Activated CD8-positive, alpha-beta T cell treated with anti-CD3 and anti-CD28 coated beads for 36 hours (primary cell): ENCODE measurements around the gene PDLIM3. TPM values are rescaled to one million over a fixed set of nuclear protein-coding genes. Genes with fewer than 3 reads are reported as not detected.
A peak's percentile ranks its signal among the peaks of the same experiment; 100 is the strongest.

Source experiments
- ATAC-seq: fragments of 200-7000 bp; cut with Tn5 transposase; one replicate; pipeline ENCODE4 v1.10.0; 2021; ENCODE audit warnings: mild to moderate bottlenecking, moderate library complexity
- CTCF ChIA-PET: fragments of 350-600 bp; sonication (Branson Sonifier 250); formaldehyde crosslinking; loops from one replicate; lab custom pipeline; 2021; ENCODE audit warnings: antibody characterized with exemption; lab: Charles Lee
- POLR2A ChIA-PET: fragments of 350-600 bp; sonication (Branson Sonifier 250); formaldehyde crosslinking; loops from one replicate; lab custom pipeline; 2021; ENCODE audit warnings: antibody characterized with exemption; lab: Charles Lee
- DNase-seq: peaks from one replicate; pipeline ENCODE4 v3.0.0-alpha.2; 2020
- H3K27ac Mint-ChIP-seq: one replicate; pipeline ENCODE4 v1.8.0; 2021; ENCODE audit warnings: mild to moderate bottlenecking, mixed read lengths
- H3K27me3 Mint-ChIP-seq: one replicate; pipeline ENCODE4 v1.8.0; 2021; ENCODE audit warnings: mixed read lengths
- H3K36me3 Mint-ChIP-seq: one replicate; pipeline ENCODE4 v1.8.0; 2021; ENCODE audit warnings: low read depth, mixed read lengths
- H3K4me1 Mint-ChIP-seq: one replicate; pipeline ENCODE4 v1.8.0; 2021; ENCODE audit warnings: low read depth, mixed read lengths
- H3K4me3 Mint-ChIP-seq: one replicate; pipeline ENCODE4 v1.8.0; 2021; ENCODE audit warnings: mild to moderate bottlenecking, moderate library complexity, mixed read lengths
- H3K9me3 Mint-ChIP-seq: one replicate; pipeline ENCODE4 v1.8.0; 2021; ENCODE audit warnings: mixed read lengths
- CTCF ChIP-seq: fragments of 200-600 bp; IDR thresholded peaks from one replicate; pipeline ENCODE4 v1.8.0; 2022; ENCODE audit warnings: antibody characterized with exemption, mild to moderate bottlenecking
- intact Hi-C: fragments of 100-400 bp; cut with micrococcal nuclease; formaldehyde crosslinking; loops from one replicate; pipeline ENCODE4 v1.10.0; 2022
- total RNA-seq, 2 experiments: library from RNA; stranded (reverse); gene quantifications; one replicate each; pipeline ENCODE4 v1.2.3, GENCODE V29; 2021

The PDLIM3 gene
- total RNA-seq, 2 experiments from 2014 or later, result not detected

- ATAC-seq (no peak), DNase-seq (no peak)
- Mint-ChIP-seq H3K9me3 (no peaks in the 10 kb centered on the region), H3K4me3 (no peak overlapping the region), H3K27me3 (peaks cover 9% of the 10 kb centered on the region), H3K4me1 (no peaks in the 10 kb centered on the region), H3K27ac (no peak overlapping the region), H3K36me3 (no peaks in the 10 kb centered on the region)
- no peak for TF ChIP-seq CTCF
- ChIA-PET POLR2A (no interaction called here), CTCF (interaction anchor here (1.7 kb wide), 1 partner anchor 27 kb away, joined by 8 read pairs; no protein-coding TSS in a partner anchor)
- intact Hi-C loops, result no loop called here
Measured at GRCh38 chr4:185570727-185571126, 35.4 kb upstream of the PDLIM3 start.

GRCh38 chr4:185567381-185568376 is 32.4 kb upstream of the PDLIM3 start:
- POLR2A ChIA-PET, result interaction anchor here (0.6 kb wide), 1 partner anchor 119 kb away, joined by 4 read pairs; no protein-coding TSS in a partner anchor
- Mint-ChIP-seq H3K27ac (no peak overlapping the region), H3K36me3 (no peaks in the 10 kb centered on the region)

GRCh38 chr4:185566972-185567371 is 31.7 kb upstream of the PDLIM3 start:
- ATAC-seq, result no peak
- intact Hi-C loops, result no loop called here
- CTCF ChIA-PET, result no interaction called here

More at GRCh38 chr4:185567381-185568376, 32.4 kb upstream of the PDLIM3 start:
- no peak for TF ChIP-seq CTCF
- Mint-ChIP-seq H3K4me3 (no peak overlapping the region), H3K9me3 (no peaks in the 10 kb centered on the region), H3K27me3 (peaks cover 3% of the 10 kb centered on the region), H3K4me1 (no peaks in the 10 kb centered on the region)
- intact Hi-C loops, result no loop called here
- no peak for DNase-seq
- CTCF ChIA-PET, result no interaction called here
- ATAC-seq, result no peak

GRCh38 chr4:185566425-185566824 is 31.1 kb upstream of the PDLIM3 start:
- H3K9me3 Mint-ChIP-seq, result no peaks in the 10 kb centered on the region
- CTCF ChIA-PET, result no interaction called here
- DNase-seq, result peak; percentile 7

More at GRCh38 chr4:185566972-185567371, 31.7 kb upstream of the PDLIM3 start:
- H3K36me3 Mint-ChIP-seq, result no peaks in the 10 kb centered on the region
- no peak overlapping the region for H3K4me3 Mint-ChIP-seq
- no peak for DNase-seq
- no peak for TF ChIP-seq CTCF
- peaks cover 4% of the 10 kb centered on the region for H3K27me3 Mint-ChIP-seq
- no peak overlapping the region for H3K27ac Mint-ChIP-seq
- POLR2A ChIA-PET, result interaction anchor here (0.6 kb wide), 1 partner anchor 119 kb away, joined by 4 read pairs; no protein-coding TSS in a partner anchor
- no peaks in the 10 kb centered on the region for H3K4me1 Mint-ChIP-seq
- no peaks in the 10 kb centered on the region for H3K9me3 Mint-ChIP-seq

More at GRCh38 chr4:185566425-185566824, 31.1 kb upstream of the PDLIM3 start:
- no peaks in the 10 kb centered on the region for H3K36me3 Mint-ChIP-seq
- no peaks in the 10 kb centered on the region for H3K4me1 Mint-ChIP-seq
- ATAC-seq, result no peak
- POLR2A ChIA-PET, result no interaction called here
- no peak overlapping the region for H3K27ac Mint-ChIP-seq
- peaks cover 6% of the 10 kb centered on the region for H3K27me3 Mint-ChIP-seq
- H3K4me3 Mint-ChIP-seq, result no peak overlapping the region
- intact Hi-C loops, result no loop called here
- TF ChIP-seq CTCF, result no peak
